Kidney epithelial cell (primary cell): ENCODE data around the gene PHF2. TPM values are rescaled to one million over a fixed set of nuclear protein-coding genes. Genes with fewer than 3 reads are reported as not detected.
"Not testable (repeated sequence)": the region's sequence is repeated elsewhere in the genome, so short reads cannot be mapped to it uniquely, and the experiment has no call there.

Experiments used
- DNase-seq: peaks from one replicate; pipeline ENCODE4 v3.0.0-alpha.2; 2010; ENCODE audit warnings: low read depth
- H3K27me3 ChIP-seq: 2 replicates; pipeline ENCODE4 v1.6.0; 2011; ENCODE audit warnings: low read length; ENCODE audit not compliant: control insufficient read depth, insufficient read depth
- H3K36me3 ChIP-seq: 2 replicates; pipeline ENCODE4 v1.5.1; 2011; ENCODE audit warnings: low read length; ENCODE audit not compliant: control insufficient read depth, insufficient read depth
- H3K4me3 ChIP-seq: 2 replicates; pipeline ENCODE4 v1.5.1; 2011; ENCODE audit warnings: low read depth, mild to moderate bottlenecking, control low read depth, low read length
- total RNA-seq: library from RNA; depleted of rRNA; stranded (reverse); fragments of >200 nt; gene quantifications from 2 replicates; pipeline ENCODE4 v1.2.3, GENCODE V29; 2015
- TF ChIP-seq, protein P1 (sequence below): IDR thresholded peaks from 2 replicates; pipeline ENCODE4 v1.5.1; 2011; ENCODE audit warnings: mild to moderate bottlenecking, moderate library complexity, low read length, control low read depth, inconsistent platforms; ENCODE audit not compliant: insufficient read depth, poor library complexity, severe bottlenecking

PHF2 gene
- total RNA-seq, 1 donor from 2014 or later: 20.4 TPM

- DNase-seq: no peak
- no peaks in the 10 kb centered on the region for H3K27me3 ChIP-seq
- H3K36me3 ChIP-seq: no peaks in the 10 kb centered on the region
- TF ChIP-seq, protein P1, sequence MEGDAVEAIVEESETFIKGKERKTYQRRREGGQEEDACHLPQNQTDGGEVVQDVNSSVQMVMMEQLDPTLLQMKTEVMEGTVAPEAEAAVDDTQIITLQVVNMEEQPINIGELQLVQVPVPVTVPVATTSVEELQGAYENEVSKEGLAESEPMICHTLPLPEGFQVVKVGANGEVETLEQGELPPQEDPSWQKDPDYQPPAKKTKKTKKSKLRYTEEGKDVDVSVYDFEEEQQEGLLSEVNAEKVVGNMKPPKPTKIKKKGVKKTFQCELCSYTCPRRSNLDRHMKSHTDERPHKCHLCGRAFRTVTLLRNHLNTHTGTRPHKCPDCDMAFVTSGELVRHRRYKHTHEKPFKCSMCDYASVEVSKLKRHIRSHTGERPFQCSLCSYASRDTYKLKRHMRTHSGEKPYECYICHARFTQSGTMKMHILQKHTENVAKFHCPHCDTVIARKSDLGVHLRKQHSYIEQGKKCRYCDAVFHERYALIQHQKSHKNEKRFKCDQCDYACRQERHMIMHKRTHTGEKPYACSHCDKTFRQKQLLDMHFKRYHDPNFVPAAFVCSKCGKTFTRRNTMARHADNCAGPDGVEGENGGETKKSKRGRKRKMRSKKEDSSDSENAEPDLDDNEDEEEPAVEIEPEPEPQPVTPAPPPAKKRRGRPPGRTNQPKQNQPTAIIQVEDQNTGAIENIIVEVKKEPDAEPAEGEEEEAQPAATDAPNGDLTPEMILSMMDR: no peak
- H3K4me3 ChIP-seq: no peak overlapping the region
Observed at GRCh38 chr9:93669116-93669957, 93.0 kb downstream of the PHF2 start.

DNA sequence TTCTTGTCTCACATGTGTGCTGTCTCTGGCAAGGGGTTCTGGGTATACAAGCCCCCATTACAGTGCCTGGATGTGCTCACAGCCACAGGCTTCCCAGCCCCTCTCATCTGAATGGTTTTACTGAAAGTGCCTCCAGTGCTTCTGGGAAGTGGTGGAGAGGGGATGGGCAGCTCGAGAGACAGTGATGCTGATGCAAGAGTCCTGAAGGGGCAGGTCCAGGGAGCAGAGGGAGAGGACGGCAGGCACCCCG lies 93.5 kb downstream of the PHF2 start:
- no peaks in the 10 kb centered on the region for H3K36me3 ChIP-seq
- no peak overlapping the region for H3K4me3 ChIP-seq
- no peaks in the 10 kb centered on the region for H3K27me3 ChIP-seq
- TF ChIP-seq, protein P1: no peak
- no peak for DNase-seq

- no peak for DNase-seq
- no peaks in the 10 kb centered on the region for H3K36me3 ChIP-seq
- TF ChIP-seq, protein P1: no peak
- no peak overlapping the region for H3K4me3 ChIP-seq
- no peaks in the 10 kb centered on the region for H3K27me3 ChIP-seq
Observed at GRCh38 chr9:93670208-93671019, 94.0 kb downstream of the PHF2 start.

DNA sequence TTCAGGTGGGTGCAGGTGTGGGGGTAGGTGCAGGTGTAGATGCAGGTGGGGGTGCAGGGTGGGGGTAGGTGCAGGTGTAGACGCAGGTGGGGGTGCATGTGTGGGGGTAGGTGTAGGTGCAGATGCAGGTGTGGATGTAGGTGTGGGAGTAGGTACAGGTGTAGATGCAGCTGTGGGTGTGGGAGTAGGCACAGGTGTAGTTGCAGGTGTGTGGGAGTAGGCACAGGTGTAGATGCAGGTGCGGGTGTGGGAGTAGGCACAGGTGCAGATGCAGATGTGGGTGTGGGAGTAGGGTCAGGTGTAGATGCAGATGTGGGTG lies 94.6 kb downstream of the PHF2 start:
- Histone ChIP-seq H3K4me3 (no peak overlapping the region), H3K36me3 (no peaks in the 10 kb centered on the region), H3K27me3 (no peaks in the 10 kb centered on the region)
- TF ChIP-seq, protein P1: no peak
- no peak for DNase-seq

DNA sequence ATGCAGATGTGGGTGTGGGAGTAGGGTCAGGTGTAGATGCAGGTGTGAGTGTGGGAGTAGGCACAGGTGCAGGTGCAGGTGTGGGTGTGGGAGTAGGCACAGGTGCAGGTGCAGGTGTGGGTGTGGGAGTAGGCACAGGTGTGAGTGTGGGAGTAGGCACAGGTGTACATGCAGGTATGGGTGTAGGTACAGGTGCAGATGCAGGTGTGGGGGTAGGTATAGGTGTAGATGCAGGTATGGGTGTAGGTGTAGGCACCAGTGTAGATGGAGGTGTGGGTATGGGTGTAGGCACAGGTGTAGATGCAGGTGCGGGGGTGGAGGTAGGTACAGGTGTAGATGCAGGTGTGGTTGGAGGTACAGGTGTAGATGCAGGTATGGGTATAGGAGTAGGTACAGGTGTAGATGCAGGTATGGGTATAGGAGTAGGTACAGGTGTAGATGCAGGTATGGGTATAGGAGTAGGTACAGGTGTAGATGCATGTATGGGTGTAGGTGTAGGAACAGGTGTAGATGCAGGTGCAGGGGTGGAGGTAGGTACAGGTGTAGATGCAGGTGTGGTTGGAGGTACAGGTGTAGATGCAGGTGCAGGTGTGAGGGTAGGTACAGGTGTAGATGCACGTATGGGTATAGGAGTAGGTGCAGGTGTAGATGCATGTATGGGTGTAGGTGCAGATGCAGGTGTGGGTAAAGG lies 96.1 kb downstream of the PHF2 start:
- H3K27me3 ChIP-seq, H3K4me3 ChIP-seq, H3K36me3 ChIP-seq, DNase-seq: not testable (repeated sequence)
